ENCODE results near the gene ALDH18A1. TPM values are rescaled to one million over a fixed set of nuclear protein-coding genes. Genes with fewer than 3 reads are reported as not detected.
A peak's percentile ranks its signal among the peaks of the same experiment; 100 is the strongest.

ALDH18A1 gene
- total RNA-seq, 4 donors from 2014 or later: 2.6 to 6.7 (median 5.7) TPM

GRCh38 chr10:95655571-95656290, 780 bp downstream of the ALDH18A1 start:
- Histone ChIP-seq H3K4me3 (peak overlapping the region; percentile 68 to 100 (median 75)), H3K27ac (peak overlapping the region in 1 of 4 donors; percentile 34), H3K36me3 (peaks cover 0 to 18% of the 10 kb centered on the region in 2 donors), H3K4me1 (peaks cover 5 to 7% of the 10 kb centered on the region in 2 donors), H3K9me3 (no peaks in the 10 kb centered on the region), H3K27me3 (no peaks in the 10 kb centered on the region)
- TF ChIP-seq CTCF (IDR thresholded peaks at IDR 0.05 in 4 of 5, conservative IDR thresholded peaks at IDR 0.05 in 1 of 5) (no peak), POLR2A (IDR thresholded peaks at IDR 0.05) (no peak)
- in situ Hi-C loops (cut with MboI; ENCODE audit: low sequenced_read_pairs in 4 of 4): no loop called here
- peak; percentile 10 to 22 for ATAC-seq
- peak in 1 of 2 donors; percentile 13 for DNase-seq
- intact Hi-C loops (cut with DNase I; ENCODE audit: low total_unique reads): loop anchor here (5.0 kb wide), 1 partner anchor 37 kb away; the partner anchor contains the start of gene TCTN3

GRCh38 chr10:95653895-95654294, 2.6 kb downstream of the ALDH18A1 start:
- Histone ChIP-seq H3K4me1 (peaks cover 5 to 7% of the 10 kb centered on the region in 2 donors), H3K27ac (no peak overlapping the region), H3K4me3 (no peak overlapping the region), H3K36me3 (peaks cover 0 to 19% of the 10 kb centered on the region in 2 donors), H3K27me3 (no peaks in the 10 kb centered on the region), H3K9me3 (no peaks in the 10 kb centered on the region)
- DNase-seq (no peak), ATAC-seq (no peak)
- intact Hi-C loops (cut with DNase I; ENCODE audit: low total_unique reads): no loop called here
- TF ChIP-seq CTCF (IDR thresholded peaks at IDR 0.05 in 4 of 5, conservative IDR thresholded peaks at IDR 0.05 in 1 of 5): no peak
- no peak for TF ChIP-seq POLR2A (IDR thresholded peaks at IDR 0.05)
- in situ Hi-C loops (cut with MboI; ENCODE audit: low sequenced_read_pairs in 4 of 4): no loop called here

- peaks cover 5 to 7% of the 10 kb centered on the region in 2 donors for H3K4me1 ChIP-seq
- H3K4me3 ChIP-seq: no peak overlapping the region
- no peak overlapping the region for H3K27ac ChIP-seq
- peaks cover 0 to 19% of the 10 kb centered on the region in 2 donors for H3K36me3 ChIP-seq
- no peaks in the 10 kb centered on the region for H3K27me3 ChIP-seq
- in situ Hi-C loops (cut with MboI; ENCODE audit: low sequenced_read_pairs in 4 of 4): no loop called here
- DNase-seq (no peak), ATAC-seq (no peak)
- no peaks in the 10 kb centered on the region for H3K9me3 ChIP-seq
- intact Hi-C loops (cut with DNase I; ENCODE audit: low total_unique reads): no loop called here
- TF ChIP-seq CTCF (IDR thresholded peaks at IDR 0.05 in 4 of 5, conservative IDR thresholded peaks at IDR 0.05 in 1 of 5) (no peak), POLR2A (IDR thresholded peaks at IDR 0.05) (no peak)
These were observed 5.0 kb downstream of the ALDH18A1 start for GRCh38 chr10:95651346-95652060.

- intact Hi-C loops (cut with DNase I; ENCODE audit: low total_unique reads) (no loop called here), in situ Hi-C loops (cut with MboI; ENCODE audit: low sequenced_read_pairs in 4 of 4) (no loop called here)
- no peaks in the 10 kb centered on the region for H3K9me3 ChIP-seq
- DNase-seq: no peak
- H3K27ac ChIP-seq: no peak overlapping the region
- H3K4me1 ChIP-seq: peaks cover 0 to under 1% of the 10 kb centered on the region in 2 donors
- TF ChIP-seq CTCF (IDR thresholded peaks at IDR 0.05 in 4 of 5, conservative IDR thresholded peaks at IDR 0.05 in 1 of 5) (no peak), POLR2A (IDR thresholded peaks at IDR 0.05) (no peak)
- H3K4me3 ChIP-seq: no peak overlapping the region
- peaks cover 0 to 19% of the 10 kb centered on the region in 2 donors for H3K36me3 ChIP-seq
- no peaks in the 10 kb centered on the region for H3K27me3 ChIP-seq
- no peak for ATAC-seq
These were observed 6.3 kb downstream of the ALDH18A1 start for GRCh38 chr10:95650232-95650631.
